NCI-H82 (cell line): ENCODE results near the gene FLRT2.

Experiments used
- DNase-seq: peaks from one replicate; lab custom pipeline; 2025; lab: John Stamatoyannopoulos, UW

FLRT2 gene

GRCh38 chr14:85596562-85596961, 66.6 kb downstream of the FLRT2 start:
- no peak for DNase-seq

- no peak for DNase-seq
Measured at GRCh38 chr14:85597701-85598100, 67.8 kb downstream of the FLRT2 start.

DNA sequence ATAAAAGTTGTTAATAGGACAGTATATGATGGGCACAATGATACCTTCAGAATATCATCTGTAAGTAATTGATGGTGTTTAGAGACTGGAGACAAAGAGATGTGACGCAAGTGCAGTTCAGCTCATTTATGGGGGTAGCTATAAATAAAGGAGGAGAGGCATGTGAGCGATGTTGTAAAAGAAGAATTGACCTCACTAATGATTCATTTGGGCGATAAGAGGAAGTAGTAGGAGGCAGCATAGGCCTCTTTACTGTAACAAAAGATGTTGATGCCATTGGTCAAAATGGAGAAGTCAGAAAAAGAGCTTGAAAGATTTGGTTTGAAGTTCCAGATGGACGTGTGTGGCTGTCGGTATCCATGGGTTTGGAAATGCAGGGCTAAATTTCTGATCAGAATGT, 70.0 kb downstream of the FLRT2 start:
- DNase-seq: peak; percentile 23

- peak; percentile 95 for DNase-seq
Measured at GRCh38 chr14:85601246-85601645, 71.3 kb downstream of the FLRT2 start.

- DNase-seq: no peak
Measured at GRCh38 chr14:85601690-85602089, 71.7 kb downstream of the FLRT2 start.

DNA sequence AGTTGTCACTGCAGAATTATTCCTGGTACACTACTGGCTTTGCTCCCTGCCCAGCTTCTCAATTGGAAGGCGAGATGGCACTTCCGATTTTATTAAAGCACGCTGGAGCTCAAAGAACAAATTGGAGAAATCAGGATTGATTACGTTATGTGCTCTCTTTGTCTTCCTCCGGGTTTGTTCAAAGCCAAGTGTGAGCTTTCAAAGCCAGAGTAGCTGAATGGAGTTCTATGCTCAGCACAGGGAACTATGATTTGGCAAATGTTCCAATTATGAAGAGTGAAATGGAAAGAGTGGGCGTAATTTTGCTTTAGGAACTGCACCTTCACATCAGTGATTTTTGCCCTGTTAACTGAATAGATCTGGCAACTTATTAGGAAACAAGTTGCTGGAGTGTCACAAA, 72.4 kb downstream of the FLRT2 start:
- DNase-seq: no peak

- DNase-seq: no peak
Measured at GRCh38 chr14:85604021-85604420, 74.1 kb downstream of the FLRT2 start.

DNA sequence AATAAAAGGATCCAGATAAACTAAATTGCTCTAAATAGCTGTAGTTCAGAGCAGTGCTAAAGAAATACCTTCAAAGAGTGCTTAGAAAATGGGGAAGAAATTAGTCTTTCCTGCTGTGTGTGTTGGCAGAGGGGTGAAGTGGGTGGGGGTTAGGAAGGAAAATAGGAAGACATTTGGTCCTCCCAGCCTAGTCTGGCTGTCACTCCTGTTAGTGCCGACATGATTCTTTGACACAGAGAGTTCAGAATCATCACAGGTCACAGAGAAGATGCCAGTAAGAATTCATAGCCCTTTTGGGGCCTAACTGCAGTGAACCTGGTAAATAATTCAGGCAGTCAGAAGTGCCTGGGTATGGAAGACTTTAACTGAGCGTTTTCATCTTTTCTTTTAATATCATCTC, 74.8 kb downstream of the FLRT2 start:
- no peak for DNase-seq

DNA sequence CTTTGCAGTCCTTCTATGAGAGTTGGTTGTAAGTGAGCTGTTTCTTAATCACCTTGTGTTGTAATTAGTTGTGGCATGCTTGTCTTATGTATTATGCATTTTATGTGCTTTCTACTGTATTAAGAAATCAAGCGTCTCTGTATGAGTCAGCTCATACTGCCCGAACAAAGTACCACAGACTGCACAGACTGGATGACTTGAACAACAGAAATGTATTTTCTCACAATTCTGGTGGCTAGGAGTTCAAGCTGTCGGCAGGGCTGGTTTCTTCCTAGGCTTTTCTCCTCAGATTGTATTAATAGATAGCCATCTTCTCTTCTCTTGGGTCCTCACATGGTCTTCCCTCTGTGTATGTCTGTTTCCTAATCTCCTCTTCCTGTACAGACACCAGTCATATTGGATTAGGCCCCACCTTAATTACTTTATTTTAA, 77.7 kb downstream of the FLRT2 start:
- peak; percentile 10 for DNase-seq

DNA sequence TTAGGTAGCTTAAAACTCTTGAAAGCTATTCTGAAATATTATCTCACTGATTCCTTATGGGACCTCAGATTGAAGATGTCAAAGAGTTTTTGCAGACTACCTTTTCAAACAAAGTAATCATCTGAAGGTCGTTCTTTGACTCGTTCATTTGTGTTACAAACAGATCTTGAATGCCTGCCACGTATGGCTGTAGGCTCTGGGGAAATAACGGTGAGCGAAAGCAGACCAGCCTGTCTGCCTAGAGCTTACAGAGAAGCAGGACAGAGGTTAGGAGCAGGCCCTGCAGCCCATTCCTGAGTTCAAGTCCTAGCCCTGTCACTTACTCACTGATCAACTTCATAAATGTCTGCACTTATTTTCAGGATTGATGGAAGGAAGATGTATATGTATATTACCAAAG, 83.6 kb downstream of the FLRT2 start:
- no peak for DNase-seq

DNA sequence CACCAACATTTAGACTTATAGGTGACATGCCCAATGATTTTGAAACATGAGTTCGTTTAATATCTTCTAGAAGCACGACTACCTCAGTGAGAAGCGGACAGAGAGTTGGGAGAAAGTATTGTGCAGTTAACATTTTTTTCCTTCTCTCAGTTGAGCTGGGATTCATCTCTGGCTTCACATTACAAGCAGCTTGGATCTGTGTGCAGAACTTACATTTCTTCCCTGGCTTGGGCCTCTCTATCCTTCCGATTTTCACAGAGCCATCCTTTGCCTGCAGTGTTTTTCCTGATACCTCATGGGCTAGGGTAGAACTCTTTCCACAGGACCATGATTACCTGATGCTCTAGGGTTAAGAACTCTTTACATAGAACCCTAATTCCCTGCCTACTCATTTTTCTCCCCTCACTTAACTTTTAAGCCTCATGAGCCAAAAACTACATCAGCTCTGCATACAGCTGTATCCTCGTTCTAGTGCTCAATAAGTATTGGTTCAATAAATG, 86.5 kb downstream of the FLRT2 start:
- DNase-seq: no peak

- no peak for DNase-seq
Measured at GRCh38 chr14:85616886-85617285, 86.9 kb downstream of the FLRT2 start.

GRCh38 chr14:85617791-85618190, 87.8 kb downstream of the FLRT2 start:
- peak; percentile 12 for DNase-seq

DNA sequence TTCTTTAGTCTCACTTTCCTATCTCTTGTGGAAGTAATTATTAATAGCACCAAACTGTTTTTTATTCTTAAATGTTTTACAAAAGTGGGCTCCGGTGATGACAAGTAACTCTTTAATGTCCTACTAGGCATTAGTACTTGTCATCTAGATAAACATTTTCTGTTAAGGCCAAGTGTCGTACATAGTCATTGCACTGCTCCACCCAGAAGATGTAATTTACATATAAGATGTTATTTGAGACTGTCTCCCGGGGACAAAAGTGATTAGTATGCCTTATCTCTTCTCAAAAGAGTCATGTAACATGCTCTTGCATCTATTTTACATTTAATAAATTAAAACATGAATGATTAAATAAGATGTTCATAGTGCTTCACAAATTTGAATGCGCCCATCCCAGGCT, 88.4 kb downstream of the FLRT2 start:
- no peak for DNase-seq

DNA sequence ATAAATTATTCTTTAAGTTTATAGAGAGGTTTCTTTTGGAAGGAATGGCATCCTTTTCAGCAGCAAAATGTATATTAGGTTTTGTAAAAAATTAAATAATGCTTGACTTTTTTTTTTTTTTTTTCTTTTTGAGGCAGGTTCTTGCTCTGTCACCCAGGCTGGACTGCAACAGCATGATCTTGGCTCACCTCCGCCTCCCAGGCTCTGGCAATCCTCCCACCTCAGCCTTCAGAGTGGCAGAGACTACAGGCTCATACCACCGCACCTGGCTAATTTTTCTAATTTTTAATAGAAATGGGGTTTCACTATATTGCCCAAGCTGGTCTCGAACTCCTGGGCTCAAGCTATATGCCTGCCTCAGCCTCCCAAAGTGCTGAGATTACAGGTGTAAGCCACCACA, 89.0 kb downstream of the FLRT2 start:
- no peak for DNase-seq

DNA sequence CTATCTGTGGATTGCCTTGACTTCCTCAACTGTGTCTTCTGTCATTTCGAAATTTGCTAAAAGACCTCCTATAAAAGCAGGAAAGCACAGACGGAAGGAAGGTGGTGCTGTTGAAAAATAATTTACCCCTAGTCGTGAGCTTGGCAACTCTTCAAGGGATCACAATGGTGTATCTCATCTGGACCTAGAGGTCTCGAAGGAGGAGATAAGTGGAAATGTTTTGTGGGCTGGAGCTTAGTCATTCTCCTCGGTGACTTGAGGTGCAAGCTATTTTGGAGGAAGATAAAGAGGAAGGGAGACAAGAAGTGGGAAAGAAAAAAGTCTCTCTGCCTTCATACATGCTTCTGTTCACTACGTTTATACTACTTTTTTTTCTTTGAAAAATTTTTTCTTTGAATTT, 89.9 kb downstream of the FLRT2 start:
- DNase-seq: no peak

DNA sequence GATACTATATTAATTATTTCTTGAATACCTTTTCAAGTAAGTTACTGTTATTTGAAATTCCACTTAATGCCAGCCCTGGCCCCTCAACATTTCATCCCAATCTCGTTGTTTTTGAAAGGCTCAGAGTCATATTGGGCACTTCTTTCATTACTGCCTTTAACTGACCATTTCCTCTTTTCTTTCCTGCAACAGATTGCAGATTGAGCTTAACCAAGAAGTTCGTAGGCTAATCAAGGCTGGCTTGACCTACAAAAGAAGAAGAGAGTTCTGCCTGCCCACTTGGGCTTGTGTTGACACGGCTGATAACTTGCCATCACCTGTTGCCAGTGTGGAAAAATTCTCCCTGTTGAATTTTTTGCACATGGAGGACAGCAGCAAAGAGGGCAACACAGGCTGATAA, 91.0 kb downstream of the FLRT2 start:
- no peak for DNase-seq

DNA sequence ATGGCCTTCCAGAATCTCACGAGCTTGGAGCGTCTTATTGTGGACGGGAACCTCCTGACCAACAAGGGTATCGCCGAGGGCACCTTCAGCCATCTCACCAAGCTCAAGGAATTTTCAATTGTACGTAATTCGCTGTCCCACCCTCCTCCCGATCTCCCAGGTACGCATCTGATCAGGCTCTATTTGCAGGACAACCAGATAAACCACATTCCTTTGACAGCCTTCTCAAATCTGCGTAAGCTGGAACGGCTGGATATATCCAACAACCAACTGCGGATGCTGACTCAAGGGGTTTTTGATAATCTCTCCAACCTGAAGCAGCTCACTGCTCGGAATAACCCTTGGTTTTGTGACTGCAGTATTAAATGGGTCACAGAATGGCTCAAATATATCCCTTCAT, 92.2 kb downstream of the FLRT2 start:
- no peak for DNase-seq

DNA sequence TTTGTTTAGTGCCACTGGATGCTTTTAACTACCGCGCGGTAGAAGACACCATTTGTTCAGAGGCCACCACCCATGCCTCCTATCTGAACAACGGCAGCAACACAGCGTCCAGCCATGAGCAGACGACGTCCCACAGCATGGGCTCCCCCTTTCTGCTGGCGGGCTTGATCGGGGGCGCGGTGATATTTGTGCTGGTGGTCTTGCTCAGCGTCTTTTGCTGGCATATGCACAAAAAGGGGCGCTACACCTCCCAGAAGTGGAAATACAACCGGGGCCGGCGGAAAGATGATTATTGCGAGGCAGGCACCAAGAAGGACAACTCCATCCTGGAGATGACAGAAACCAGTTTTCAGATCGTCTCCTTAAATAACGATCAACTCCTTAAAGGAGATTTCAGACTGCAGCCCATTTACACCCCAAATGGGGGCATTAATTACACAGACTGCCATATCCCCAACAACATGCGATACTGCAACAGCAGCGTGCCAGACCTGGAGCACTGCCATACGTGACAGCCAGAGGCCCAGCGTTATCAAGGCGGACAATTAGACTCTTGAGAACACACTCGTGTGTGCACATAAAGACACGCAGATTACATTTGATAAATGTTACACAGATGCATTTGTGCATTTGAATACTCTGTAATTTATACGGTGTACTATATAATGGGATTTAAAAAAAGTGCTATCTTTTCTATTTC, 93.2 kb downstream of the FLRT2 start:
- DNase-seq: no peak

GRCh38 chr14:85625925-85626585, 96.1 kb downstream of the FLRT2 start:
- no peak for DNase-seq

DNA sequence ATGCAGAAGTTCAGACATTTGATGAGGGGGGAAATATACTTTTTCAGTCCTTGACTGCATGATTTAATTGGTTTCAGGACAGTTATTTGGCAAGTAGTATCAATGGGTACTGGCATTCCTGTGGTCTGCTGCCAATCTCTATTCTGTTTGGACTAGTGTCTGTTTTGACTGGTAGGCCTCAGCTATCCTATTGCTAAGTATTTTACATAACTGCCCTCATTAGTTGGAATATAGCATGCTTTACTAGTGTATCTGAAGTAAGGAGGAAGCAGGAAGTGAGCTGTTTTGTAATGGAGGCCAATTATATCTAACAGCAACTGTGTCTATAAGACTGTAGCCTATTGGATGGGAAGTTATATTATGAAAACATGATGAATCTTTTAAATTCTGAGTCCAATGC, 104.3 kb downstream of the FLRT2 start:
- DNase-seq: no peak

DNA sequence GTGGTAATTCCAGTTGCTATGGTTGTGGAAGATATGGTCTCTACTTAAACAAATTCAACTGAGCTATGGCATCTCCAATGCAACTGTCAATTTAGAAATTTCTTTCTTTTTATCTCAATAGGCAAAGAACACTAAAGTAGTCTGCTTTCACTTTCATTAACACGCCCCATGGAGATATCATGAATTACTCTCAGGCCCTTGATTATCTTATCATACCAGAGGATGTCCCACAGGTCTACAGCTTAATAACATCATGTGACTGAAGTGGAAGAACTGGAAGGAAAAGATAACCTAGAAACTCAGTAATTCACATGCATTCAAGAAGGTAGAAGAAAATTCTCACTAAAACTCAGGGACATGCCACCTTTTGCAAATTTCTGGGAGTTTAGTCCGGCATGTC, 114.3 kb downstream of the FLRT2 start:
- DNase-seq: no peak

DNA sequence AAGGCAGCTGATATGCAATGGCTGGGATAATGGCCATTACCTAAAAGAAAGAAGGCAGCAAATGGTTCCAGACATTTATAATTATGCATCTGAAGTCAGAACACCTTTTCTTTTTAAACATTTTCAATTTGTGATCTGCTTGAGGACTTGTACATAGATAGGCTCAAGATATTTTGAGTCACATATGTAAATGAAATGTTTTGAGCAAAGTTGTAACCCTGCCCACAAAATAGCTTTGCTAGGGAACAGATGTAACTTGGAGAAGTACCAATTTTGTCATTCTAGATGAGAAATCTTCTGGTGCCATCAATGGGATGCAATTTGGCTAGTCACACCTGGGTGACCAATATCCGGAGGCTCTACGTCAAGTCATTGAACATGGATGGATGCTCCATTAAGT, 123.1 kb downstream of the FLRT2 start:
- DNase-seq: no peak
